GM23248 (cell line): ENCODE results near the gene RABL6.

Experiments used
- EZH2 ChIP-seq: fragments of 200-600 bp; sonication (generic); IDR thresholded peaks from 2 replicates; pipeline ENCODE4 v1.6.1; 2018; ENCODE audit warnings: antibody characterized with exemption, mild to moderate bottlenecking; ENCODE audit not compliant: insufficient read depth, poor library complexity, severe bottlenecking
- EZH2phosphoT487 ChIP-seq: fragments of 200-600 bp; sonication (generic); IDR thresholded peaks from 2 replicates; pipeline ENCODE4 v1.6.1; 2018; ENCODE audit warnings: antibody characterized with exemption, moderate library complexity, mild to moderate bottlenecking, low read depth; ENCODE audit not compliant: insufficient read depth

DNA sequence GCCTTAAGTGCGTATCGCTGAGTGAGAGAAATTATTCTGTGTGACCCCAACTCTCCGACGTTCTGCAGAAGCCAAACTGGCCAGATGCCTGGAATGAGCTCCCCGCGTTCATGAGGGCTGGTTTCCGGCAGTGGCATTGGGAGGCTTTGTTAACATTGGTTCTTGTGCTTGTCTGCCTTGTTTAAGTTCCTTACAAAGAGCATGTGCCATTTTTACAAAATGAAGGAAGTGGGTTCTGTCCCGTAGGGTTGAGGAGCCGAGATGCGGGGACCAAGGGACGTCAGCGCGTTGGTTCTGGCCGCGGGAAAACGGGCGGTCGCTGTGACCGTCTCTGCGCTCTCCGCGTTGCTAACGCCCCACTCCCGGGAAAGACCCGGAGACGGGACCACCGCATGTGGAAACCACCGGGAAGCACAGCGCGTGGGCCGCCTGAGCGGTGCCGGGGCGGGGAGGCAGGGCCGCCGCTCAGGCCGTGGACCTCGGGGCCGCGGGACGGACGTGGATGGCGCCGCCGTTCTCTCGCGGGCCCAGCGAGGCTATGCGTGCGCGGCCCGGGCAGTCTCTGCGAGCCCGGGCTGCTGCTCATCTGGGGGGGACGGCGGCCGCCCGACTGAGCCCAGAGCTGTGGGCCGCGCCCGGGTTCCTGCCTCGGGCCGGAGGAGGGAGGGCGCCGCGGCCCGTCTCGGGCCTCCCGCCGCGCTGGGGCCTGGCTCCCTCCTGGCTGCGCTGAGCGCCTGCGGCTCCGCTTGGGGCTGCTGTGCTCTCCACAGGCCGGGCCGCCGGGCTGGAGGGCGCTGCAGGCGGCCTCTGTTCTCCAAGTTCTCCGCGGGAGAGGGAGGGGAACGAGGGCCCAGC lies 13.4 kb downstream of the RABL6 start:
- TF ChIP-seq EZH2 (no peak), EZH2phosphoT487 (no peak)
